Nephron progenitor cell (in vitro differentiated cells): ENCODE results near the gene E2F6.
A peak's percentile ranks its signal among the peaks of the same experiment; 100 is the strongest.

ENCODE experiments used
- DNase-seq: peaks from one replicate; pipeline ENCODE4 v3.0.0; 2021
- H3K27ac Mint-ChIP-seq: 2 replicates; pipeline ENCODE4 v1.8.0; 2021; ENCODE audit warnings: mild to moderate bottlenecking, moderate library complexity, mixed read lengths
- H3K27me3 Mint-ChIP-seq: 2 replicates; pipeline ENCODE4 v1.8.0; 2021; ENCODE audit warnings: mild to moderate bottlenecking, low read depth, mixed read lengths; ENCODE audit not compliant: poor library complexity
- H3K36me3 Mint-ChIP-seq: 2 replicates; pipeline ENCODE4 v1.8.0; 2021; ENCODE audit warnings: low read depth, mixed read lengths
- H3K4me1 Mint-ChIP-seq: 2 replicates; pipeline ENCODE4 v1.8.0; 2021; ENCODE audit warnings: mixed read lengths
- H3K4me3 Mint-ChIP-seq: 2 replicates; pipeline ENCODE4 v1.8.0; 2021; ENCODE audit warnings: mild to moderate bottlenecking, moderate library complexity, mixed read lengths
- H3K9me3 Mint-ChIP-seq: 2 replicates; pipeline ENCODE4 v1.8.0; 2021; ENCODE audit warnings: mild to moderate bottlenecking, moderate library complexity, mixed read lengths
- TF ChIP-seq, protein P1 (sequence below): fragments of 200-600 bp; sonication (generic); IDR thresholded peaks from 2 replicates; pipeline ENCODE4 v1.5.0; 2021; ENCODE audit warnings: antibody characterized with exemption

E2F6 gene

GRCh38 chr2:11481789-11482472, 16.0 kb upstream of the E2F6 start:
- TF ChIP-seq, protein P1, sequence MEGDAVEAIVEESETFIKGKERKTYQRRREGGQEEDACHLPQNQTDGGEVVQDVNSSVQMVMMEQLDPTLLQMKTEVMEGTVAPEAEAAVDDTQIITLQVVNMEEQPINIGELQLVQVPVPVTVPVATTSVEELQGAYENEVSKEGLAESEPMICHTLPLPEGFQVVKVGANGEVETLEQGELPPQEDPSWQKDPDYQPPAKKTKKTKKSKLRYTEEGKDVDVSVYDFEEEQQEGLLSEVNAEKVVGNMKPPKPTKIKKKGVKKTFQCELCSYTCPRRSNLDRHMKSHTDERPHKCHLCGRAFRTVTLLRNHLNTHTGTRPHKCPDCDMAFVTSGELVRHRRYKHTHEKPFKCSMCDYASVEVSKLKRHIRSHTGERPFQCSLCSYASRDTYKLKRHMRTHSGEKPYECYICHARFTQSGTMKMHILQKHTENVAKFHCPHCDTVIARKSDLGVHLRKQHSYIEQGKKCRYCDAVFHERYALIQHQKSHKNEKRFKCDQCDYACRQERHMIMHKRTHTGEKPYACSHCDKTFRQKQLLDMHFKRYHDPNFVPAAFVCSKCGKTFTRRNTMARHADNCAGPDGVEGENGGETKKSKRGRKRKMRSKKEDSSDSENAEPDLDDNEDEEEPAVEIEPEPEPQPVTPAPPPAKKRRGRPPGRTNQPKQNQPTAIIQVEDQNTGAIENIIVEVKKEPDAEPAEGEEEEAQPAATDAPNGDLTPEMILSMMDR, result no peak
- Mint-ChIP-seq H3K27ac (no peak overlapping the region), H3K4me1 (peaks cover 56% of the 10 kb centered on the region), H3K36me3 (peaks cover 14% of the 10 kb centered on the region), H3K4me3 (peak overlapping the region; percentile 74), H3K27me3 (peaks cover 29% of the 10 kb centered on the region), H3K9me3 (peaks cover 8% of the 10 kb centered on the region)
- DNase-seq, result peak; percentile 37

GRCh38 chr2:11481426-11481788, 15.4 kb upstream of the E2F6 start:
- Mint-ChIP-seq H3K9me3 (peaks cover 6% of the 10 kb centered on the region), H3K4me3 (peak overlapping the region; percentile 67), H3K36me3 (peaks cover 12% of the 10 kb centered on the region), H3K27me3 (peaks cover 29% of the 10 kb centered on the region), H3K27ac (no peak overlapping the region), H3K4me1 (peaks cover 56% of the 10 kb centered on the region)
- no peak for DNase-seq
- TF ChIP-seq, protein P1, result no peak

GRCh38 chr2:11480859-11481258, 14.9 kb upstream of the E2F6 start:
- Mint-ChIP-seq H3K4me1 (peaks cover 54% of the 10 kb centered on the region), H3K4me3 (peak overlapping the region; percentile 67)

DNA sequence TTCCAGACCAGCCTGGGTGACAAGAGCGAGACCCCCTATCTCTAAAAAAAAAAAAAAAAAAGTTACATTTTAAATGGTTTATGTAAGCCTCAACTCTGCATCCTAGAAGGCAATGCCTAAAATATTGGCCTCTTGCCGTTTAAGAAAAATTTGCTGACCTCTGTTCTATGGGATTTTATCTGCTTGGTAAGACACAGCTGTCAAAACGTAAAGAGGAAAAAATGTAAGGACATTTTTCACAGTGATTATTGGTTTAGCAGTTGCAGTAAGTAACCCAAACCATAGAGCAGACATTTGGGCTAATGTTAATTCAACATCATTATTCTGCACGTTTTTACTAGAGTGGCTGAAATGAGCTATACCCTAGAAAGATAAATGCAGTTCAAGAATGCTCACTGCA, 14.4 kb upstream of the E2F6 start:
- Mint-ChIP-seq H3K4me1 (peaks cover 49% of the 10 kb centered on the region), H3K4me3 (peak overlapping the region; percentile 67), H3K36me3 (peaks cover 1% of the 10 kb centered on the region), H3K27ac (no peak overlapping the region), H3K9me3 (no peaks in the 10 kb centered on the region), H3K27me3 (peaks cover 29% of the 10 kb centered on the region)
- DNase-seq, result no peak
- TF ChIP-seq, protein P1, result no peak

More at GRCh38 chr2:11480859-11481258, 14.9 kb upstream of the E2F6 start:
- H3K9me3 Mint-ChIP-seq, result peaks cover 3% of the 10 kb centered on the region
- no peak for DNase-seq
- TF ChIP-seq, protein P1, result no peak
- H3K27me3 Mint-ChIP-seq, result peaks cover 29% of the 10 kb centered on the region
- no peak overlapping the region for H3K27ac Mint-ChIP-seq
- peaks cover 6% of the 10 kb centered on the region for H3K36me3 Mint-ChIP-seq

DNA sequence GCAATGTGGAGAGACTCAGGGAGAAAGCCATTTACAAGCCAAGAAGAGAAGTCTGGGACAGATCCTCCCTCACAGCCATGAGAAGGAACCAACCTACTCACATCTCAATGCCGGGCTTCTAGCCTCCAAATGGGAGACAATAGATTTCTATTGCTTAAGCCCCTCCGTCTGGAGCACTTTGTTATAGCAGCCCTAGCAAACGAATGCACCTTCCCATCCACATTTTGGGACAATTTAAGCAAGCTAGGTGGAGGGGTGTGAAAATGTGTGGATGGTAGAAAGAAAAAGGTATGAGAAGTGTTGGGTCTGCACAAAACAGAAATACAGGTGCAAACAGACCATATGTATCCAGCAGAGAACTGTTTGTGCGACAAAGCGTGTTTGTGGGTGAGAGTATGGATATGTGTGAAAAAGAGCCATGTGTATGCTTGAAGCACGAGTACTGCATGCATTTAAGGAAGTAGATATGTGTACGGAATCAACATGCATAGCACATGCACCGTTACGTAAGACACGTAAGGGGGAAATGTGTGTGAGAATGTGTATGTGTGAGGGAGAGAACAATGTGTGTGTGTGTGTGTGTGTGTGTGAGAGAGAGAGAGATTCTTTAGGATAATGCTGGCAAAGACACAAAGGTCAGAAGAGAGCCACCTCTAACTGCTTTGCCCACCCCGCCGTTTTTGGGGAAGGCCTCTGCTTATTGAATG, 13.1 kb upstream of the E2F6 start:
- no peak overlapping the region for H3K4me3 Mint-ChIP-seq
- peaks cover 31% of the 10 kb centered on the region for H3K27me3 Mint-ChIP-seq
- no peak overlapping the region for H3K27ac Mint-ChIP-seq
- peaks cover 40% of the 10 kb centered on the region for H3K4me1 Mint-ChIP-seq
- H3K36me3 Mint-ChIP-seq, result no peaks in the 10 kb centered on the region
- H3K9me3 Mint-ChIP-seq, result no peaks in the 10 kb centered on the region
- TF ChIP-seq, protein P1, result no peak
- DNase-seq, result no peak

GRCh38 chr2:11477994-11478393, 12.0 kb upstream of the E2F6 start:
- H3K36me3 Mint-ChIP-seq, result no peaks in the 10 kb centered on the region
- DNase-seq, result peak; percentile 95
- H3K4me1 Mint-ChIP-seq, result peaks cover 40% of the 10 kb centered on the region
- H3K27me3 Mint-ChIP-seq, result peaks cover 33% of the 10 kb centered on the region
- TF ChIP-seq, protein P1, result peak; percentile 87
- no peaks in the 10 kb centered on the region for H3K9me3 Mint-ChIP-seq
- H3K4me3 Mint-ChIP-seq, result no peak overlapping the region
- H3K27ac Mint-ChIP-seq, result no peak overlapping the region
